Thyroid gland (tissue), 4 donors: ENCODE data around the gene RFLNA.

Experiments used
- CTCF ChIP-seq, 6 experiments: fragments of 200-600 bp in 3 of 6; fragments of 450-650 bp in 3 of 6; sonication (generic) in 3 of 6; IDR thresholded peaks; one replicate each; pipeline ENCODE4 v1.5.1; 2016 to 2019; ENCODE audit warnings: antibody characterized with exemption in 6 of 6, mild to moderate bottlenecking in 2 of 6, inconsistent platforms in 1 of 6, moderate library complexity in 1 of 6
- POLR2A ChIP-seq, 2 donors: fragments of 450-650 bp; IDR thresholded peaks; one replicate each; pipeline ENCODE4 v1.6.1; 2017; ENCODE audit warnings: antibody characterized with exemption in 2 of 2, mild to moderate bottlenecking in 2 of 2, moderate library complexity in 1 of 2

GRCh38 chr12:124292385-124292784, 2.5 kb upstream of the RFLNA start:
- no peak for TF ChIP-seq POLR2A (IDR thresholded peaks at IDR 0.05)
- no peak for TF ChIP-seq CTCF (IDR thresholded peaks at IDR 0.05)
